Measurements from ENCODE around the gene PSME3IP1. TPM values are rescaled to one million over a fixed set of nuclear protein-coding genes. Genes with fewer than 3 reads are reported as not detected.

The PSME3IP1 gene
- total and polyA plus RNA-seq, 2 of the 8 experiments (the other 6 are each of a cell fraction or from before 2014, with no cell fraction given): 95.1 to 98.3 TPM

DNA sequence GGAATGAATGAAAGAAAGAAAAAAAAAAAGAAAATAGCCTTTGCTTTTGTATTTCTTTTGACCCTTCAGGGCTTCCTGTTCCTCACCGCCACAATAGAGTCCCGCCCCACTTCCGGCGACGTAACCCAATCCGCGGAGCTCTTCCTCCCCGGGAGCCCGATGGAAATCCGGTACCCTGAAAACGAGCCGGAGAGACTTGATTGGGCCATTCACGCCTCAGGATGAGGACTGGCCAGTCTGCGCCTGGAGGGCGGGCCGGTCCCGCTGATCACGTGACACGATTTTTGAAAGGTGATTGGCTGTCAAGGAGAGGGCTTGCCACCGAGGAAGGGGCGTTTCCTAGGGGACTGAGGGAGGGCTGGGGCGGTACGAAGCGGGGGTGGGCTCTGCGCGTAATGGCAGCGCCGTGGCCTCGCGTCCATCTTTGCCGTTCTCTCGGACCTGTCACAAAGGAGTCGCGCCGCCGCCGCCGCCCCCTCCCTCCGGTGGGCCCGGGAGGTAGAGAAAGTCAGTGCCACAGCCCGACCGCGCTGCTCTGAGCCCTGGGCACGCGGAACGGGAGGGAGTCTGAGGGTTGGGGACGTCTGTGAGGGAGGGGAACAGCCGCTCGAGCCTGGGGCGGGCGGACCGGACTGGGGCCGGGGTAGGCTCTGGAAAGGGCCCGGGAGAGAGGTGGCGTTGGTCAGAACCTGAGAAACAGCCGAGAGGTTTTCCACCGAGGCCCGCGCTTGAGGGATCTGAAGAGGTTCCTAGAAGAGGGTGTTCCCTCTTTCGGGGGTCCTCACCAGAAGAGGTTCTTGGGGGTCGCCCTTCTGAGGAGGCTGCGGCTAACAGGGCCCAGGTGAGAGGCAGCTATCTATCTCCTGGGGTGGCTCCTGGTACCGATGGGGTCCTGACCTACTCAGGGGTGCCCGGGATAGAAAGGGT, at the start of gene PSME3IP1, which contains the start of gene RSPRY1 (continued):
- TF ChIP-seq, protein P1, sequence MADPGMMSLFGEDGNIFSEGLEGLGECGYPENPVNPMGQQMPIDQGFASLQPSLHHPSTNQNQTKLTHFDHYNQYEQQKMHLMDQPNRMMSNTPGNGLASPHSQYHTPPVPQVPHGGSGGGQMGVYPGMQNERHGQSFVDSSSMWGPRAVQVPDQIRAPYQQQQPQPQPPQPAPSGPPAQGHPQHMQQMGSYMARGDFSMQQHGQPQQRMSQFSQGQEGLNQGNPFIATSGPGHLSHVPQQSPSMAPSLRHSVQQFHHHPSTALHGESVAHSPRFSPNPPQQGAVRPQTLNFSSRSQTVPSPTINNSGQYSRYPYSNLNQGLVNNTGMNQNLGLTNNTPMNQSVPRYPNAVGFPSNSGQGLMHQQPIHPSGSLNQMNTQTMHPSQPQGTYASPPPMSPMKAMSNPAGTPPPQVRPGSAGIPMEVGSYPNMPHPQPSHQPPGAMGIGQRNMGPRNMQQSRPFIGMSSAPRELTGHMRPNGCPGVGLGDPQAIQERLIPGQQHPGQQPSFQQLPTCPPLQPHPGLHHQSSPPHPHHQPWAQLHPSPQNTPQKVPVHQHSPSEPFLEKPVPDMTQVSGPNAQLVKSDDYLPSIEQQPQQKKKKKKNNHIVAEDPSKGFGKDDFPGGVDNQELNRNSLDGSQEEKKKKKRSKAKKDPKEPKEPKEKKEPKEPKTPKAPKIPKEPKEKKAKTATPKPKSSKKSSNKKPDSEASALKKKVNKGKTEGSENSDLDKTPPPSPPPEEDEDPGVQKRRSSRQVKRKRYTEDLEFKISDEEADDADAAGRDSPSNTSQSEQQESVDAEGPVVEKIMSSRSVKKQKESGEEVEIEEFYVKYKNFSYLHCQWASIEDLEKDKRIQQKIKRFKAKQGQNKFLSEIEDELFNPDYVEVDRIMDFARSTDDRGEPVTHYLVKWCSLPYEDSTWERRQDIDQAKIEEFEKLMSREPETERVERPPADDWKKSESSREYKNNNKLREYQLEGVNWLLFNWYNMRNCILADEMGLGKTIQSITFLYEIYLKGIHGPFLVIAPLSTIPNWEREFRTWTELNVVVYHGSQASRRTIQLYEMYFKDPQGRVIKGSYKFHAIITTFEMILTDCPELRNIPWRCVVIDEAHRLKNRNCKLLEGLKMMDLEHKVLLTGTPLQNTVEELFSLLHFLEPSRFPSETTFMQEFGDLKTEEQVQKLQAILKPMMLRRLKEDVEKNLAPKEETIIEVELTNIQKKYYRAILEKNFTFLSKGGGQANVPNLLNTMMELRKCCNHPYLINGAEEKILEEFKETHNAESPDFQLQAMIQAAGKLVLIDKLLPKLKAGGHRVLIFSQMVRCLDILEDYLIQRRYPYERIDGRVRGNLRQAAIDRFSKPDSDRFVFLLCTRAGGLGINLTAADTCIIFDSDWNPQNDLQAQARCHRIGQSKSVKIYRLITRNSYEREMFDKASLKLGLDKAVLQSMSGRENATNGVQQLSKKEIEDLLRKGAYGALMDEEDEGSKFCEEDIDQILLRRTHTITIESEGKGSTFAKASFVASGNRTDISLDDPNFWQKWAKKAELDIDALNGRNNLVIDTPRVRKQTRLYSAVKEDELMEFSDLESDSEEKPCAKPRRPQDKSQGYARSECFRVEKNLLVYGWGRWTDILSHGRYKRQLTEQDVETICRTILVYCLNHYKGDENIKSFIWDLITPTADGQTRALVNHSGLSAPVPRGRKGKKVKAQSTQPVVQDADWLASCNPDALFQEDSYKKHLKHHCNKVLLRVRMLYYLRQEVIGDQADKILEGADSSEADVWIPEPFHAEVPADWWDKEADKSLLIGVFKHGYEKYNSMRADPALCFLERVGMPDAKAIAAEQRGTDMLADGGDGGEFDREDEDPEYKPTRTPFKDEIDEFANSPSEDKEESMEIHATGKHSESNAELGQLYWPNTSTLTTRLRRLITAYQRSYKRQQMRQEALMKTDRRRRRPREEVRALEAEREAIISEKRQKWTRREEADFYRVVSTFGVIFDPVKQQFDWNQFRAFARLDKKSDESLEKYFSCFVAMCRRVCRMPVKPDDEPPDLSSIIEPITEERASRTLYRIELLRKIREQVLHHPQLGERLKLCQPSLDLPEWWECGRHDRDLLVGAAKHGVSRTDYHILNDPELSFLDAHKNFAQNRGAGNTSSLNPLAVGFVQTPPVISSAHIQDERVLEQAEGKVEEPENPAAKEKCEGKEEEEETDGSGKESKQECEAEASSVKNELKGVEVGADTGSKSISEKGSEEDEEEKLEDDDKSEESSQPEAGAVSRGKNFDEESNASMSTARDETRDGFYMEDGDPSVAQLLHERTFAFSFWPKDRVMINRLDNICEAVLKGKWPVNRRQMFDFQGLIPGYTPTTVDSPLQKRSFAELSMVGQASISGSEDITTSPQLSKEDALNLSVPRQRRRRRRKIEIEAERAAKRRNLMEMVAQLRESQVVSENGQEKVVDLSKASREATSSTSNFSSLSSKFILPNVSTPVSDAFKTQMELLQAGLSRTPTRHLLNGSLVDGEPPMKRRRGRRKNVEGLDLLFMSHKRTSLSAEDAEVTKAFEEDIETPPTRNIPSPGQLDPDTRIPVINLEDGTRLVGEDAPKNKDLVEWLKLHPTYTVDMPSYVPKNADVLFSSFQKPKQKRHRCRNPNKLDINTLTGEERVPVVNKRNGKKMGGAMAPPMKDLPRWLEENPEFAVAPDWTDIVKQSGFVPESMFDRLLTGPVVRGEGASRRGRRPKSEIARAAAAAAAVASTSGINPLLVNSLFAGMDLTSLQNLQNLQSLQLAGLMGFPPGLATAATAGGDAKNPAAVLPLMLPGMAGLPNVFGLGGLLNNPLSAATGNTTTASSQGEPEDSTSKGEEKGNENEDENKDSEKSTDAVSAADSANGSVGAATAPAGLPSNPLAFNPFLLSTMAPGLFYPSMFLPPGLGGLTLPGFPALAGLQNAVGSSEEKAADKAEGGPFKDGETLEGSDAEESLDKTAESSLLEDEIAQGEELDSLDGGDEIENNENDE (IDR thresholded peaks at IDR 0.05; ENCODE audit: insufficient replicate concordance, low read length): no peak
- TF ChIP-seq MAFK (IDR thresholded peaks at IDR 0.05; ENCODE audit: low read depth, low read length): no peak
- no peak for TF ChIP-seq BCL11A (IDR thresholded peaks at IDR 0.05; ENCODE audit: low read depth in 2 of 2, low read length in 2 of 2)
- no peak for TF ChIP-seq POU5F1 (IDR thresholded peaks at IDR 0.05; ENCODE audit: low read depth, low read length)
- no peak for TF ChIP-seq CHD1 (IDR thresholded peaks at IDR 0.05; ENCODE audit: low read depth, low read length)
- TF ChIP-seq GABPA (IDR thresholded peaks at IDR 0.05; ENCODE audit: borderline replicate concordance, insufficient read depth, low read length): peak; percentile 74; the same call in 1 of the 2 replicates
- peak; percentile 50; the same call in 1 of the 2 replicates for TF ChIP-seq POLR2AphosphoS5 (IDR thresholded peaks at IDR 0.05; ENCODE audit: low read depth, low read length)
- peak; percentile 26; the same call in 1 of the 2 replicates for TF ChIP-seq SP2 (IDR thresholded peaks at IDR 0.05; ENCODE audit: low read length)
- peak; percentile 89; the same call in 1 of the 2 replicates for TF ChIP-seq SP1 (IDR thresholded peaks at IDR 0.05; ENCODE audit: low read depth, low read length)
